ENCODE measurements around the gene LCP1.
"Not testable (repeated sequence)": the region's sequence is repeated elsewhere in the genome, so short reads cannot be mapped to it uniquely, and the experiment has no call there.

The LCP1 gene

DNA sequence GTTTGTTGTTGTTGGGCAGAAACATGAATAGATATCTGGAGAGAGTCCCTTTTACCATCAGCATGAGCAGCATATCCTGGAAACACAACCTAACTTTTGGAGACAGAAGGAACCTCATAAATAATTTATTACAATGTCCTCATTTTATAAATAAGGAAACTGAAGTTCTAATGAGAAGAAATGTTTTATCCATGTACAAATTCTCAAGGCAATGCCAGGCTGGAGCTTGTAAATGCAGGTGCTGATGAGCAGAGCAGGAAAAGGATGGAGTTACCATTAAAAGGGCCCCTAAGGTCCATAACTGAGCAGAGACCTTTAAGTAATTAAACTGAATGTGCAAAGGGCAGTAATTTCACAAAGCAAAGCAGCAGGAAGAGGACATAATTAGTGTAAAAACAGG is 17.3 kb downstream of the LCP1 start:
- no peak overlapping the region for H3K4me3 ChIP-seq (ENCODE audit: low read depth in 1 of 5, low read length in 5 of 5)
- H3K27me3 ChIP-seq (ENCODE audit: control insufficient read depth in 5 of 5, insufficient read depth in 4 of 5, low read length in 5 of 5), result peaks cover 0 to 3% (median 0%) of the 10 kb centered on the region in 5 donors
- H3K27ac ChIP-seq (ENCODE audit: low read depth, low read length), result no peak overlapping the region
- H3K36me3 ChIP-seq (ENCODE audit: control insufficient read depth in 5 of 5, insufficient read depth in 5 of 5, low read length in 5 of 5), result no peaks in the 10 kb centered on the region
- no peaks in the 10 kb centered on the region for H3K9me3 ChIP-seq (ENCODE audit: control insufficient read depth in 5 of 5, low read length in 5 of 5)
- peaks cover 0 to 27% (median 13%) of the 10 kb centered on the region in 5 donors for H3K4me1 ChIP-seq (ENCODE audit: control insufficient read depth in 5 of 5, insufficient read depth in 5 of 5, low read length in 5 of 5)
- no peak overlapping the region for H3K9ac ChIP-seq (ENCODE audit: low read length in 5 of 5)

DNA sequence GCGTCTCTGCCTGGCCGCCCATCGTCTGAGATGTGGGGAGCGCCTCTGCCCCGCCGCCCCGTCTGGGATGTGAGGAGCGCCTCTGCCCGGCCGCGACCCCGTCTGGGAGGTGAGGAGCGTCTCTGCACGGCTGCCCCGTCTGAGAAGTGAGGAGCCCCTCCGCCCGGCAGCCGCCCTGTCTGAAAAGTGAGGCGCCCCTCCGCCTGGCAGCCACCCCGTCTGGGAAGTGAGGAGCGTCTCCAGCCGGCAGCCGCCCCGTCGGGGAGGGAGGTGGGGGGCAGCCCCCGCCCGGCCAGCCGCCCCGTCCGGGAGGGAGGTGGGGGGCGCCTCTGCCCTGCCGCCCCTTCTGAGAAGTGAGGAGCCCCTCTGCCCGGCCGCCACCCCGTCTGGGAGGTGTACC is 19.2 kb downstream of the LCP1 start:
- not testable (repeated sequence) for H3K9me3 ChIP-seq (ENCODE audit: control insufficient read depth in 5 of 5, low read length in 5 of 5); H3K27me3 ChIP-seq (ENCODE audit: control insufficient read depth in 5 of 5, insufficient read depth in 4 of 5, low read length in 5 of 5)

DNA sequence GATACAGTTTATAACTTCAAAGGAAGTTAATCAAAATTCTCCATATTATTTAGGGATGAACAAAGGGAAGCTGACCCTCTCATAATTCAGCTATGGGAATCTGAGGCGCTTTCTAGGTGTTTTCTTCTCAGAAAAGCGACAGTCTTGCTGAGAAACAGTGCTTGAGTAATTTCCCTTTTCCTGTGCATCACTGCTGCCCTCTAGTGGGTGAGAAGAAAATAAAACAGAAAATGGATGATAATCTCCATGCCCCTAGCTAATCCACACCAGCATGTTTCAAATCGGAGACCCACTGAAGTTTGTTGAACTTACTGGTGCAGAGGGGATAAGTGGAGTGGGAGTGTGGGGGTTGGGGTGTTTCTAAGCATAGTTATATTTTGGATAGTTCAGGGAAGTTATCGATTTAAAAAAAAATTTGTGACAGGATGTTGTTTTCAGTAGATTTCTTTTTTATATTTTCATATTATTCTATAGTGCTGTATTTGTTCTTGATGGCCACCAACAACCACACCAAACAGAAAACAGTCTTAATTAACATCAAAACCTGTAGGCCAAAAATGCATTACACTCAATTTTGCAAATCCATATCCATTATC is 21.4 kb downstream of the LCP1 start:
- H3K27ac ChIP-seq (ENCODE audit: low read depth, low read length), result no peak overlapping the region

More for the DNA sequence above, 19.2 kb downstream of the LCP1 start:
- H3K36me3 ChIP-seq (ENCODE audit: control insufficient read depth in 5 of 5, insufficient read depth in 5 of 5, low read length in 5 of 5); H3K4me3 ChIP-seq (ENCODE audit: low read depth in 1 of 5, low read length in 5 of 5); H3K27ac ChIP-seq (ENCODE audit: low read depth, low read length); H3K9ac ChIP-seq (ENCODE audit: low read length in 5 of 5): not testable (repeated sequence)
- H3K4me1 ChIP-seq (ENCODE audit: control insufficient read depth in 5 of 5, insufficient read depth in 5 of 5, low read length in 5 of 5), result peaks cover 0 to 10% (median 4%) of the 10 kb centered on the region in 5 donors

GRCh38 chr13:46160065-46160464 is 21.9 kb downstream of the LCP1 start:
- Histone ChIP-seq H3K27ac (ENCODE audit: low read depth, low read length) (no peak overlapping the region), H3K4me1 (ENCODE audit: control insufficient read depth in 5 of 5, insufficient read depth in 5 of 5, low read length in 5 of 5) (peaks cover 0 to 5% (median 0%) of the 10 kb centered on the region in 5 donors), H3K27me3 (ENCODE audit: control insufficient read depth in 5 of 5, insufficient read depth in 4 of 5, low read length in 5 of 5) (peaks cover 0 to 3% (median 0%) of the 10 kb centered on the region in 5 donors), H3K9me3 (ENCODE audit: control insufficient read depth in 5 of 5, low read length in 5 of 5) (no peaks in the 10 kb centered on the region), H3K4me3 (ENCODE audit: low read depth in 1 of 5, low read length in 5 of 5) (no peak overlapping the region), H3K36me3 (ENCODE audit: control insufficient read depth in 5 of 5, insufficient read depth in 5 of 5, low read length in 5 of 5) (peaks cover 0 to 11% (median 2%) of the 10 kb centered on the region in 5 donors), H3K9ac (ENCODE audit: low read length in 5 of 5) (no peak overlapping the region)

More for the DNA sequence above, 21.4 kb downstream of the LCP1 start:
- Histone ChIP-seq H3K4me1 (ENCODE audit: control insufficient read depth in 5 of 5, insufficient read depth in 5 of 5, low read length in 5 of 5) (peaks cover 0 to 5% (median 0%) of the 10 kb centered on the region in 5 donors), H3K9ac (ENCODE audit: low read length in 5 of 5) (no peak overlapping the region), H3K9me3 (ENCODE audit: control insufficient read depth in 5 of 5, low read length in 5 of 5) (no peaks in the 10 kb centered on the region), H3K27me3 (ENCODE audit: control insufficient read depth in 5 of 5, insufficient read depth in 4 of 5, low read length in 5 of 5) (peaks cover 0 to 3% (median 0%) of the 10 kb centered on the region in 5 donors), H3K4me3 (ENCODE audit: low read depth in 1 of 5, low read length in 5 of 5) (no peak overlapping the region), H3K36me3 (ENCODE audit: control insufficient read depth in 5 of 5, insufficient read depth in 5 of 5, low read length in 5 of 5) (peaks cover 0 to 11% (median 2%) of the 10 kb centered on the region in 5 donors)

DNA sequence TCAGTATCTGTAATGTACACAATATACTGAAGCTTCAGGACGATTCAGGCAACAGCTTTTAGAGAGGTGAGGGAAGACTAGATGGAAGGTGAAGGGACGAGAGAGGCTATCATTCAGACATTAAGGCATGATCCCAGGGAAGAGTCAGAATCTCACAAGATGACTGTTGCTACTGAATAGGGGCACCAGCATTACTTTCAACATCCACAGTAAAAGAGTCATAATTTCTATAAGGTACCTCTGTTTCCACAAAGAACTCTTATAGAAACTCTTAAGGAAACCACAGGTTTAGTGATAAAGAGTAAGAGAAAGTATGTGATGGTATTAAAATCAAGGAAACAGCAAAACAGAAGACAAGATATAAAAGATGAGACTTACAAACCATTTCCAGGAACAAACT is 23.0 kb downstream of the LCP1 start:
- no peak overlapping the region for H3K9ac ChIP-seq (ENCODE audit: low read length in 5 of 5)
- H3K4me3 ChIP-seq (ENCODE audit: low read depth in 1 of 5, low read length in 5 of 5), result no peak overlapping the region
- H3K27me3 ChIP-seq (ENCODE audit: control insufficient read depth in 5 of 5, insufficient read depth in 4 of 5, low read length in 5 of 5), result peaks cover 0 to 3% (median 0%) of the 10 kb centered on the region in 5 donors
- H3K9me3 ChIP-seq (ENCODE audit: control insufficient read depth in 5 of 5, low read length in 5 of 5), result no peaks in the 10 kb centered on the region
- no peak overlapping the region for H3K27ac ChIP-seq (ENCODE audit: low read depth, low read length)
- peaks cover 0 to 5% (median 0%) of the 10 kb centered on the region in 5 donors for H3K4me1 ChIP-seq (ENCODE audit: control insufficient read depth in 5 of 5, insufficient read depth in 5 of 5, low read length in 5 of 5)
- H3K36me3 ChIP-seq (ENCODE audit: control insufficient read depth in 5 of 5, insufficient read depth in 5 of 5, low read length in 5 of 5), result peaks cover 0 to 16% (median 2%) of the 10 kb centered on the region in 5 donors

DNA sequence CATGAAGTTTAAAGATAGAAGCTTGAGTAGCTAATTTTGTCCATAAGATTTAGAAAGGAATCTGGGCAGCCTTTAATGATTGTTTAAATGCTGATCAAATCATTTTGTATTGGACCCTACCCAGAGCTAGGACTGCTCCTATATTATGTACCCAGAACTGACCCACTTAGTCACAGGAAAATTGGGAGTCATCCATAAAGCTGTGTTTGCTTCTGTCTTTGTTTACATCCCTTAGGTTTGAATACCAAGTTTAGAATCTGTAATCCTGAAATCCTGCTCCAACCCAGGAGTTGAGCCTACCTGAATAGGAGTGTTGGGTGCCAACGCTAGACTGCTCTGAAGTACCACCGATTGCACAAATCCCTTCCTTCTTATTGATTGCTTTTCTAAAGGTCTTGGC is 23.8 kb downstream of the LCP1 start:
- Histone ChIP-seq H3K9me3 (ENCODE audit: control insufficient read depth in 5 of 5, low read length in 5 of 5) (no peaks in the 10 kb centered on the region), H3K36me3 (ENCODE audit: control insufficient read depth in 5 of 5, insufficient read depth in 5 of 5, low read length in 5 of 5) (peaks cover 0 to 17% (median 2%) of the 10 kb centered on the region in 5 donors), H3K9ac (ENCODE audit: low read length in 5 of 5) (no peak overlapping the region), H3K27ac (ENCODE audit: low read depth, low read length) (no peak overlapping the region), H3K4me3 (ENCODE audit: low read depth in 1 of 5, low read length in 5 of 5) (no peak overlapping the region), H3K4me1 (ENCODE audit: control insufficient read depth in 5 of 5, insufficient read depth in 5 of 5, low read length in 5 of 5) (peaks cover 0 to 5% (median 0%) of the 10 kb centered on the region in 5 donors), H3K27me3 (ENCODE audit: control insufficient read depth in 5 of 5, insufficient read depth in 4 of 5, low read length in 5 of 5) (no peaks in the 10 kb centered on the region)

- peaks cover 0 to 49% (median 2%) of the 10 kb centered on the region in 5 donors for H3K36me3 ChIP-seq (ENCODE audit: control insufficient read depth in 5 of 5, insufficient read depth in 5 of 5, low read length in 5 of 5)
- no peaks in the 10 kb centered on the region for H3K4me1 ChIP-seq (ENCODE audit: control insufficient read depth in 5 of 5, insufficient read depth in 5 of 5, low read length in 5 of 5)
- no peaks in the 10 kb centered on the region for H3K9me3 ChIP-seq (ENCODE audit: control insufficient read depth in 5 of 5, low read length in 5 of 5)
- H3K27ac ChIP-seq (ENCODE audit: low read depth, low read length), result no peak overlapping the region
- no peak overlapping the region for H3K4me3 ChIP-seq (ENCODE audit: low read depth in 1 of 5, low read length in 5 of 5)
- no peak overlapping the region for H3K9ac ChIP-seq (ENCODE audit: low read length in 5 of 5)
- no peaks in the 10 kb centered on the region for H3K27me3 ChIP-seq (ENCODE audit: control insufficient read depth in 5 of 5, insufficient read depth in 4 of 5, low read length in 5 of 5)
Observed at GRCh38 chr13:46154136-46154801, 27.7 kb downstream of the LCP1 start.

- H3K4me1 ChIP-seq (ENCODE audit: control insufficient read depth in 5 of 5, insufficient read depth in 5 of 5, low read length in 5 of 5), result no peaks in the 10 kb centered on the region
- H3K9me3 ChIP-seq (ENCODE audit: control insufficient read depth in 5 of 5, low read length in 5 of 5), result no peaks in the 10 kb centered on the region
- H3K27ac ChIP-seq (ENCODE audit: low read depth, low read length), result no peak overlapping the region
- peaks cover 0 to 42% (median 0%) of the 10 kb centered on the region in 5 donors for H3K36me3 ChIP-seq (ENCODE audit: control insufficient read depth in 5 of 5, insufficient read depth in 5 of 5, low read length in 5 of 5)
- no peak overlapping the region for H3K9ac ChIP-seq (ENCODE audit: low read length in 5 of 5)
- H3K27me3 ChIP-seq (ENCODE audit: control insufficient read depth in 5 of 5, insufficient read depth in 4 of 5, low read length in 5 of 5), result no peaks in the 10 kb centered on the region
- H3K4me3 ChIP-seq (ENCODE audit: low read depth in 1 of 5, low read length in 5 of 5), result no peak overlapping the region
Observed at GRCh38 chr13:46152627-46153328, 29.2 kb downstream of the LCP1 start.

DNA sequence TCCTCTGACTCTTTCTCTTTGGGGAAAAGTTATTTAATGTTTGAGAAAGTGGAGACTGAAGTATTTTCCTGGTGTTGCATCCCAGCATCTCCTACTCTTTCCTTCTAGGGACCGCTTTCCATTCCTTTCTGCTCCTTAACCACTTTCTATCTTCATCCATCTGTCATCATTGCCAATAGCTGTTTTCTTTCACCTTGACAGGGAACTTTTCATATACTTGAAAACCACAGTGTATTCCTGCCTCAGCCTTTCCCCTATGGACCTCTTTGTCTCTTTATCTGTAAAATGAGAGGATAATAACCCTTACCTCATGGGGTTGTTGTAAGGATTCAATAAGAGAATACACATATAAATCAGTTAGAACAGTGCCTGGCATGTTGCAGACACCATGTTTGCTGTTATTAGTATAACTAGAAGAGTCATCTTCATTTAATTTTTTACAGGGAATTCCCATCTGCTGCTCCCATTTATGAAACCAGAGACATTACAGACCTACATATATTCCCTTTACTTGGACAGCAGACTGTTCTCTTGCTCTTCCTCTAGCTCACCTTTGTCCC is 31.8 kb downstream of the LCP1 start:
- H3K36me3 ChIP-seq (ENCODE audit: control insufficient read depth in 5 of 5, insufficient read depth in 5 of 5, low read length in 5 of 5), result peaks cover 0 to 46% (median 0%) of the 10 kb centered on the region in 5 donors
- H3K4me3 ChIP-seq (ENCODE audit: low read depth in 1 of 5, low read length in 5 of 5), result no peak overlapping the region
- H3K4me1 ChIP-seq (ENCODE audit: control insufficient read depth in 5 of 5, insufficient read depth in 5 of 5, low read length in 5 of 5), result no peaks in the 10 kb centered on the region
- H3K27me3 ChIP-seq (ENCODE audit: control insufficient read depth in 5 of 5, insufficient read depth in 4 of 5, low read length in 5 of 5), result no peaks in the 10 kb centered on the region
- no peak overlapping the region for H3K27ac ChIP-seq (ENCODE audit: low read depth, low read length)
- H3K9ac ChIP-seq (ENCODE audit: low read length in 5 of 5), result no peak overlapping the region
- no peaks in the 10 kb centered on the region for H3K9me3 ChIP-seq (ENCODE audit: control insufficient read depth in 5 of 5, low read length in 5 of 5)
